Liver (tissue), 9 donors: ENCODE data around the gene SMIM5. TPM values are rescaled to one million over a fixed set of nuclear protein-coding genes. Genes with fewer than 3 reads are reported as not detected.

Source experiments
- DNase-seq: peaks from one replicate; pipeline ENCODE4 v3.0.0-alpha.2; 2017; ENCODE audit warnings: low spot score
- H3K27ac ChIP-seq, 2 donors: one replicate each; pipeline ENCODE4 v1.7.0; 2013; ENCODE audit warnings: inconsistent platforms in 2 of 2, low read length in 2 of 2, control low read depth in 1 of 2, low read depth in 1 of 2, mild to moderate bottlenecking in 1 of 2
- H3K27me3 ChIP-seq, 4 donors: one replicate each; pipeline versions ENCODE4 v1.6.1 to v1.7.0; 2013; ENCODE audit warnings: low read length in 3 of 4, inconsistent platforms in 1 of 4, mild to moderate bottlenecking in 1 of 4, moderate library complexity in 1 of 4; ENCODE audit not compliant: control insufficient read depth in 4 of 4, insufficient read depth in 4 of 4
- H3K36me3 ChIP-seq, 4 donors: one replicate each; pipeline versions ENCODE4 v1.6.1 to v1.7.0; 2013; ENCODE audit warnings: low read length in 3 of 4, mild to moderate bottlenecking in 3 of 4, low read depth in 1 of 4, moderate library complexity in 1 of 4; ENCODE audit not compliant: control insufficient read depth in 4 of 4, insufficient read depth in 3 of 4
- H3K4me1 ChIP-seq, 4 donors: one replicate each; pipeline versions ENCODE4 v1.6.1 to v1.7.0; 2013; ENCODE audit warnings: low read length in 3 of 4, mild to moderate bottlenecking in 3 of 4, moderate library complexity in 1 of 4; ENCODE audit not compliant: control insufficient read depth in 4 of 4, insufficient read depth in 4 of 4
- H3K4me3 ChIP-seq, 3 donors: one replicate each; pipeline versions ENCODE4 v1.6.1 to v1.7.0; 2013; ENCODE audit warnings: low read length in 3 of 3, control low read depth in 1 of 3, low read depth in 1 of 3, mild to moderate bottlenecking in 1 of 3
- H3K9ac ChIP-seq, 2 donors: one replicate each; pipeline ENCODE4 v1.7.0; 2013; ENCODE audit warnings: low read length in 2 of 2, mild to moderate bottlenecking in 2 of 2, moderate library complexity in 2 of 2, control low read depth in 1 of 2, low read depth in 1 of 2
- H3K9me3 ChIP-seq, 4 donors: one replicate each; pipeline versions ENCODE4 v1.6.1 to v1.7.0; 2013; ENCODE audit warnings: low read length in 3 of 4; ENCODE audit not compliant: control insufficient read depth in 4 of 4
- EGR1 ChIP-seq, 2 donors: IDR thresholded peaks; 2 replicates each; pipeline ENCODE4 v1.6.1; 2016 to 2018; ENCODE audit warnings: antibody characterized with exemption in 2 of 2, low read depth in 2 of 2
- FOXA1 ChIP-seq: IDR thresholded peaks from 2 replicates; pipeline ENCODE4 v1.6.1; 2016; ENCODE audit warnings: antibody characterized with exemption
- FOXA2 ChIP-seq: IDR thresholded peaks from 2 replicates; pipeline ENCODE4 v1.6.1; 2016; ENCODE audit warnings: antibody characterized with exemption
- GABPA ChIP-seq, 2 donors: IDR thresholded peaks in 1 of 2; conservative IDR thresholded peaks in 1 of 2; 2 replicates each; pipeline ENCODE4 v1.6.1; 2016; ENCODE audit warnings: antibody characterized with exemption in 2 of 2, mild to moderate bottlenecking in 1 of 2, moderate library complexity in 1 of 2
- HNF4A ChIP-seq, 2 donors: conservative IDR thresholded peaks; 2 replicates each; pipeline ENCODE4 v1.6.1; 2016; ENCODE audit warnings: antibody characterized with exemption in 2 of 2, mild to moderate bottlenecking in 2 of 2
- HNF4G ChIP-seq: IDR thresholded peaks from 2 replicates; pipeline ENCODE4 v1.6.1; 2016; ENCODE audit warnings: antibody characterized with exemption
- RAD21 ChIP-seq, 2 donors: IDR thresholded peaks; 2 replicates each; pipeline ENCODE4 v1.6.1; 2016; ENCODE audit warnings: antibody characterized with exemption in 2 of 2, mild to moderate bottlenecking in 2 of 2
- REST ChIP-seq: IDR thresholded peaks from 2 replicates; pipeline ENCODE4 v1.6.1; 2016; ENCODE audit warnings: antibody characterized with exemption, mild to moderate bottlenecking
- SP1 ChIP-seq: IDR thresholded peaks from 2 replicates; pipeline ENCODE4 v1.6.1; 2018; ENCODE audit warnings: antibody characterized with exemption, mild to moderate bottlenecking
- TAF1 ChIP-seq: conservative IDR thresholded peaks from 2 replicates; pipeline ENCODE4 v1.6.1; 2016; ENCODE audit warnings: antibody characterized with exemption, mild to moderate bottlenecking
- YY1 ChIP-seq: IDR thresholded peaks from 2 replicates; pipeline ENCODE4 v1.6.1; 2016; ENCODE audit warnings: antibody characterized with exemption, mild to moderate bottlenecking
- WGBS: extraction: QIAGEN DNeasy Blood & Tissue Kit; methylation state at CpG from one replicate; pipeline ENCODE4 v1.1.7; 2013; 5-methylcytosine and 5-hydroxymethylcytosine counted together
- polyA plus RNA-seq, 2 donors: library from polyadenylated mRNA; stranded (reverse) in 1 of 2; unstranded in 1 of 2; fragments of 200-250 nt in 1 of 2; fragments of >200 nt in 1 of 2; fragmentation: Nextera tagmentation in 1 of 2; extraction: Ambion mirVana in 1 of 2; gene quantifications; one replicate each; pipeline versions ENCODE4 v1.2.1 to v1.2.3, GENCODE V29; 2013 to 2015
- total RNA-seq, 2 donors: library from RNA; depleted of rRNA; stranded (reverse); fragments of >200 nt; gene quantifications; one replicate each; pipeline ENCODE4 v1.2.3, GENCODE V29; 2014
- TF ChIP-seq, protein P1 (sequence below): fragments of 150-350 bp; IDR thresholded peaks from 2 replicates; pipeline ENCODE4 v1.5.1; 2017; ENCODE audit warnings: improper control_type of control experiment, low read depth, low read length; ENCODE audit not compliant: missing input control
- TF ChIP-seq, protein P2 (sequence below): IDR thresholded peaks from 2 replicates; pipeline ENCODE4 v1.6.1; 2016; ENCODE audit warnings: antibody characterized with exemption
- TF ChIP-seq, protein P3 (sequence below): IDR thresholded peaks from 2 replicates; pipeline ENCODE4 v1.6.1; 2016; ENCODE audit warnings: antibody characterized with exemption
- TF ChIP-seq, protein P4 (sequence below): IDR thresholded peaks from 2 replicates; pipeline ENCODE4 v1.6.1; 2016; ENCODE audit warnings: antibody characterized with exemption
- donor health status: healthy.
- donor health status: healthy.
- donor health status: healthy.
- donor health status: healthy.
- donor health status: healthy.

The SMIM5 gene
- total and polyA plus RNA-seq, 4 donors = 0.10 to 54.9 (median 0.18) TPM

GRCh38 chr17:75623386-75623785 is 9.8 kb upstream of the SMIM5 start (continued):
- TF ChIP-seq, protein P1, sequence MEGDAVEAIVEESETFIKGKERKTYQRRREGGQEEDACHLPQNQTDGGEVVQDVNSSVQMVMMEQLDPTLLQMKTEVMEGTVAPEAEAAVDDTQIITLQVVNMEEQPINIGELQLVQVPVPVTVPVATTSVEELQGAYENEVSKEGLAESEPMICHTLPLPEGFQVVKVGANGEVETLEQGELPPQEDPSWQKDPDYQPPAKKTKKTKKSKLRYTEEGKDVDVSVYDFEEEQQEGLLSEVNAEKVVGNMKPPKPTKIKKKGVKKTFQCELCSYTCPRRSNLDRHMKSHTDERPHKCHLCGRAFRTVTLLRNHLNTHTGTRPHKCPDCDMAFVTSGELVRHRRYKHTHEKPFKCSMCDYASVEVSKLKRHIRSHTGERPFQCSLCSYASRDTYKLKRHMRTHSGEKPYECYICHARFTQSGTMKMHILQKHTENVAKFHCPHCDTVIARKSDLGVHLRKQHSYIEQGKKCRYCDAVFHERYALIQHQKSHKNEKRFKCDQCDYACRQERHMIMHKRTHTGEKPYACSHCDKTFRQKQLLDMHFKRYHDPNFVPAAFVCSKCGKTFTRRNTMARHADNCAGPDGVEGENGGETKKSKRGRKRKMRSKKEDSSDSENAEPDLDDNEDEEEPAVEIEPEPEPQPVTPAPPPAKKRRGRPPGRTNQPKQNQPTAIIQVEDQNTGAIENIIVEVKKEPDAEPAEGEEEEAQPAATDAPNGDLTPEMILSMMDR = no peak
- TF ChIP-seq HNF4G = no peak
- no peak for TF ChIP-seq SP1
- no peak for TF ChIP-seq GABPA (IDR thresholded peaks at IDR 0.05 in 1 of 2, conservative IDR thresholded peaks at IDR 0.05 in 1 of 2)
- no peak for TF ChIP-seq HNF4A (conservative IDR thresholded peaks at IDR 0.05)
- no peak for TF ChIP-seq YY1

GRCh38 chr17:75624021-75624420 is 9.2 kb upstream of the SMIM5 start:
- Histone ChIP-seq H3K9me3 (no peaks in the 10 kb centered on the region), H3K4me1 (no peaks in the 10 kb centered on the region), H3K36me3 (peaks cover 0 to 48% (median 6%) of the 10 kb centered on the region in 4 donors), H3K9ac (no peak overlapping the region), H3K27ac (no peak overlapping the region), H3K4me3 (no peak overlapping the region), H3K27me3 (no peaks in the 10 kb centered on the region)
- 92% methylated on average over 12 of the region's 12 CpGs for WGBS
- TF ChIP-seq, protein P2, sequence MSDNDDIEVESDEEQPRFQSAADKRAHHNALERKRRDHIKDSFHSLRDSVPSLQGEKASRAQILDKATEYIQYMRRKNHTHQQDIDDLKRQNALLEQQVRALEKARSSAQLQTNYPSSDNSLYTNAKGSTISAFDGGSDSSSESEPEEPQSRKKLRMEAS = no peak
- TF ChIP-seq RAD21 (IDR thresholded peaks at IDR 0.05) (no peak), YY1 (no peak), FOXA2 (no peak), TAF1 (no peak), GABPA (IDR thresholded peaks at IDR 0.05 in 1 of 2, conservative IDR thresholded peaks at IDR 0.05 in 1 of 2) (no peak), EGR1 (IDR thresholded peaks at IDR 0.05; ENCODE audit: low read depth in 2 of 2) (no peak), HNF4A (conservative IDR thresholded peaks at IDR 0.05) (no peak)
- TF ChIP-seq, protein P3, sequence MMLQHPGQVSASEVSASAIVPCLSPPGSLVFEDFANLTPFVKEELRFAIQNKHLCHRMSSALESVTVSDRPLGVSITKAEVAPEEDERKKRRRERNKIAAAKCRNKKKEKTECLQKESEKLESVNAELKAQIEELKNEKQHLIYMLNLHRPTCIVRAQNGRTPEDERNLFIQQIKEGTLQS = no peak
- TF ChIP-seq, protein P4, sequence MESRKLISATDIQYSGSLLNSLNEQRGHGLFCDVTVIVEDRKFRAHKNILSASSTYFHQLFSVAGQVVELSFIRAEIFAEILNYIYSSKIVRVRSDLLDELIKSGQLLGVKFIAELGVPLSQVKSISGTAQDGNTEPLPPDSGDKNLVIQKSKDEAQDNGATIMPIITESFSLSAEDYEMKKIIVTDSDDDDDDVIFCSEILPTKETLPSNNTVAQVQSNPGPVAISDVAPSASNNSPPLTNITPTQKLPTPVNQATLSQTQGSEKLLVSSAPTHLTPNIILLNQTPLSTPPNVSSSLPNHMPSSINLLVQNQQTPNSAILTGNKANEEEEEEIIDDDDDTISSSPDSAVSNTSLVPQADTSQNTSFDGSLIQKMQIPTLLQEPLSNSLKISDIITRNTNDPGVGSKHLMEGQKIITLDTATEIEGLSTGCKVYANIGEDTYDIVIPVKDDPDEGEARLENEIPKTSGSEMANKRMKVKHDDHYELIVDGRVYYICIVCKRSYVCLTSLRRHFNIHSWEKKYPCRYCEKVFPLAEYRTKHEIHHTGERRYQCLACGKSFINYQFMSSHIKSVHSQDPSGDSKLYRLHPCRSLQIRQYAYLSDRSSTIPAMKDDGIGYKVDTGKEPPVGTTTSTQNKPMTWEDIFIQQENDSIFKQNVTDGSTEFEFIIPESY = no peak
- DNase-seq = no peak

DNA sequence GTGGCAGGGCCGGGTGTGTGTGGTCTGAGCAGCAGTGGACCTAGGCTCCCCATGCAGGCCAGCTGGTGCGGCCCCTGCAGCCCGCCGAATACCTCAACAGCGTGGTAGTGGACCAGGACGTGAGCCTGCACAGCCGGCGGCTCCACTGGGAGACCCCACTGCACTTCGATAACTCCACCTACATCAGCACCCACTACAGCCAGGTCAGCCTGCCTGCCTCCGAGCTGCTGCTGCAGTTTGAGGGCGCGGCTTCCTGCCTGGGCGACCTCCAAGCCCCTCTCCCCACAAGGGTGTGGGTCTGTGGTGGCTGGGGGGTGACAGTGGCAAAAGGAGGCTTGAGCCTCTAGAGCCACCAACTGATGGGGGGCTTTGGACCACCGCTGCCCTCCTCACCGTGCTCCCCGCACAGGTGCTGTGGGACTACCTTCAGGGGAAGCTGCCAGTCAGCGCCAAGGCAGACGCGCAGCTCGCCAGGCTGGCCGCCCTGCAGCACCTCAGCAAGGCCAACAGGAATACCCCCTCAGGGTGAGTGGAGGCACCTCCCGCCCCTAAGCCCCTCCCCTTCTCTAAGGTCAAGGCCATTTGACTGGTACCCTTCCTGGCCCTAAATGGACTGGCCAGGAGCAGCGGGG is 8.4 kb upstream of the SMIM5 start:
- no peak overlapping the region for H3K9ac ChIP-seq
- H3K27me3 ChIP-seq = no peaks in the 10 kb centered on the region
- DNase-seq = no peak
- no peak overlapping the region for H3K27ac ChIP-seq
- no peak overlapping the region for H3K4me3 ChIP-seq
- WGBS = 89% methylated on average over 23 of the region's 23 CpGs
- H3K36me3 ChIP-seq = peaks cover 0 to 44% (median 6%) of the 10 kb centered on the region in 4 donors
- no peaks in the 10 kb centered on the region for H3K9me3 ChIP-seq
- H3K4me1 ChIP-seq = no peaks in the 10 kb centered on the region
- TF ChIP-seq FOXA2 (no peak), REST (no peak), FOXA1 (no peak), EGR1 (IDR thresholded peaks at IDR 0.05; ENCODE audit: low read depth in 2 of 2) (no peak)
- TF ChIP-seq, protein P2 = no peak
- TF ChIP-seq, protein P1 = no peak
- TF ChIP-seq, protein P3 = no peak
- TF ChIP-seq, protein P4 = no peak
